IPS-NIHi7 (cell line): ENCODE measurements around the gene TSTD2.
"Not testable (repeated sequence)": the region's sequence is repeated elsewhere in the genome, so short reads cannot be mapped to it uniquely, and the experiment has no call there.

Experiments used
- DNase-seq: peaks from one replicate; pipeline ENCODE4 v3.0.0; 2012; ENCODE audit warnings: mixed read lengths; ENCODE audit errors: extremely low spot score

Gene TSTD2

GRCh38 chr9:97586909-97587308, 46.3 kb downstream of the TSTD2 start:
- DNase-seq = not testable (repeated sequence)

GRCh38 chr9:97584778-97585177, 48.4 kb downstream of the TSTD2 start:
- not testable (repeated sequence) for DNase-seq

- DNase-seq = not testable (repeated sequence)
Observed at GRCh38 chr9:97581590-97581989, 51.6 kb downstream of the TSTD2 start.

- DNase-seq = no peak
Observed at GRCh38 chr9:97579914-97580313, 53.3 kb downstream of the TSTD2 start.

- no peak for DNase-seq
Observed at GRCh38 chr9:97578846-97579245, 54.3 kb downstream of the TSTD2 start.

GRCh38 chr9:97577051-97577450, 56.1 kb downstream of the TSTD2 start:
- DNase-seq = no peak

GRCh38 chr9:97575673-97576200, 57.4 kb downstream of the TSTD2 start:
- no peak for DNase-seq

- DNase-seq = not testable (repeated sequence)
Observed at GRCh38 chr9:97574921-97575672, 58.1 kb downstream of the TSTD2 start.

- not testable (repeated sequence) for DNase-seq
Observed at GRCh38 chr9:97574101-97574571, 59.0 kb downstream of the TSTD2 start.

- DNase-seq = no peak
Observed at GRCh38 chr9:97573482-97574073, 59.6 kb downstream of the TSTD2 start.

- no peak for DNase-seq
Observed at GRCh38 chr9:97572892-97573365, 60.2 kb downstream of the TSTD2 start.

GRCh38 chr9:97572196-97572891, 60.8 kb downstream of the TSTD2 start:
- no peak for DNase-seq

- DNase-seq = no peak
Observed at GRCh38 chr9:97571664-97572063, 61.5 kb downstream of the TSTD2 start.

- no peak for DNase-seq
Observed at GRCh38 chr9:97570899-97571298, 62.3 kb downstream of the TSTD2 start.

GRCh38 chr9:97568461-97569275, 64.5 kb downstream of the TSTD2 start:
- no peak for DNase-seq

- no peak for DNase-seq
Observed at GRCh38 chr9:97567894-97568202, 65.3 kb downstream of the TSTD2 start.

- DNase-seq = no peak
Observed at GRCh38 chr9:97567182-97567893, 65.8 kb downstream of the TSTD2 start.

GRCh38 chr9:97565262-97565661, 67.9 kb downstream of the TSTD2 start:
- no peak for DNase-seq

GRCh38 chr9:97564291-97565175, 68.6 kb downstream of the TSTD2 start:
- no peak for DNase-seq
